Breast epithelium (tissue), 4 donors: ENCODE results near the gene GZMB. TPM values are rescaled to one million over a fixed set of nuclear protein-coding genes. Genes with fewer than 3 reads are reported as not detected.

Experiments used
- DNase-seq, 2 donors: peaks; one replicate each; pipeline ENCODE4 v3.0.0-alpha.2; 2019; ENCODE audit warnings: low spot score in 2 of 2
- H3K27ac ChIP-seq, 2 donors: fragments of 200-600 bp; sonication (generic) in 1 of 2; one replicate each; pipeline ENCODE4 v1.5.1; 2016 to 2019; ENCODE audit warnings: mild to moderate bottlenecking in 1 of 2
- H3K27me3 ChIP-seq, 2 donors: fragments of 200-600 bp; sonication (generic) in 1 of 2; one replicate each; pipeline versions ENCODE4 v1.5.1 to v1.6.0; 2017 to 2019; ENCODE audit warnings: control low read depth in 1 of 2, mild to moderate bottlenecking in 1 of 2
- H3K36me3 ChIP-seq: fragments of 200-600 bp; one replicate; pipeline ENCODE4 v1.5.1; 2019
- H3K4me1 ChIP-seq, 2 donors: fragments of 200-600 bp; sonication (generic); one replicate each; pipeline ENCODE4 v1.5.1; 2016 to 2019; ENCODE audit warnings: control low read depth in 1 of 2
- H3K4me3 ChIP-seq, 3 donors: fragments of 200-600 bp; sonication (generic); 1 replicate in 2 of 3; 2 replicates in 1 of 3; pipeline ENCODE4 v1.5.1; 2016 to 2019; ENCODE audit warnings: mild to moderate bottlenecking in 3 of 3, moderate library complexity in 2 of 3
- H3K9me3 ChIP-seq, 2 donors: fragments of 200-600 bp; sonication (generic) in 1 of 2; one replicate each; pipeline ENCODE4 v1.5.1; 2016 to 2019; ENCODE audit warnings: control low read depth in 1 of 2
- POLR2A ChIP-seq: fragments of 450-650 bp; IDR thresholded peaks from one replicate; pipeline ENCODE4 v1.6.1; 2016; ENCODE audit warnings: antibody characterized with exemption, mild to moderate bottlenecking, moderate library complexity
- POLR2AphosphoS5 ChIP-seq, 3 donors: sonication (generic); formaldehyde crosslinking; IDR thresholded peaks; one replicate each; pipeline ENCODE4 v1.6.1; 2017; ENCODE audit warnings: antibody characterized with exemption in 3 of 3
- intact Hi-C: fragments of 100-400 bp; cut with DNase I; formaldehyde crosslinking; loops from one replicate; pipeline ENCODE4 v1.15.1; 2023; ENCODE audit warnings: low total_unique reads
- total RNA-seq, 3 donors: library from RNA; depleted of rRNA; stranded (reverse); fragments of >200 nt; gene quantifications; one replicate each; pipeline ENCODE4 v1.1.0, GENCODE V29; 2016
- TF ChIP-seq, protein P1 (sequence below), 3 donors: fragments of 450-650 bp; IDR thresholded peaks; one replicate each; pipeline ENCODE4 v1.5.1; 2016 to 2017; ENCODE audit warnings: antibody characterized with exemption in 3 of 3, mild to moderate bottlenecking in 3 of 3, moderate library complexity in 3 of 3

The GZMB gene, protein sequence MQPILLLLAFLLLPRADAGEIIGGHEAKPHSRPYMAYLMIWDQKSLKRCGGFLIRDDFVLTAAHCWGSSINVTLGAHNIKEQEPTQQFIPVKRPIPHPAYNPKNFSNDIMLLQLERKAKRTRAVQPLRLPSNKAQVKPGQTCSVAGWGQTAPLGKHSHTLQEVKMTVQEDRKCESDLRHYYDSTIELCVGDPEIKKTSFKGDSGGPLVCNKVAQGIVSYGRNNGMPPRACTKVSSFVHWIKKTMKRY
- total RNA-seq, result 1 to 10 TPM in 2 of 3 donors, not detected in 1; 1.3 to 2.2 TPM

GRCh38 chr14:24634158-24634557 is at the start of gene GZMB:
TSS of gene GZMB (minus strand) at chr14:24634190. CDS start at chr14:24634160, 30 bp downstream.
- Histone ChIP-seq H3K27ac (no peak within 1 kb of the TSS), H3K27me3 (no peaks in the 10 kb centered on the region), H3K9me3 (no peaks in the 10 kb centered on the region), H3K4me3 (no peak within 1 kb of the TSS), H3K36me3 (no peaks in the 10 kb centered on the region), H3K4me1 (peaks cover 0 to 6% of the 10 kb centered on the region in 2 donors)
- no peak for DNase-seq
- TF ChIP-seq POLR2A (no peak), POLR2AphosphoS5 (IDR thresholded peaks at IDR 0.05) (no peak)
- TF ChIP-seq, protein P1, sequence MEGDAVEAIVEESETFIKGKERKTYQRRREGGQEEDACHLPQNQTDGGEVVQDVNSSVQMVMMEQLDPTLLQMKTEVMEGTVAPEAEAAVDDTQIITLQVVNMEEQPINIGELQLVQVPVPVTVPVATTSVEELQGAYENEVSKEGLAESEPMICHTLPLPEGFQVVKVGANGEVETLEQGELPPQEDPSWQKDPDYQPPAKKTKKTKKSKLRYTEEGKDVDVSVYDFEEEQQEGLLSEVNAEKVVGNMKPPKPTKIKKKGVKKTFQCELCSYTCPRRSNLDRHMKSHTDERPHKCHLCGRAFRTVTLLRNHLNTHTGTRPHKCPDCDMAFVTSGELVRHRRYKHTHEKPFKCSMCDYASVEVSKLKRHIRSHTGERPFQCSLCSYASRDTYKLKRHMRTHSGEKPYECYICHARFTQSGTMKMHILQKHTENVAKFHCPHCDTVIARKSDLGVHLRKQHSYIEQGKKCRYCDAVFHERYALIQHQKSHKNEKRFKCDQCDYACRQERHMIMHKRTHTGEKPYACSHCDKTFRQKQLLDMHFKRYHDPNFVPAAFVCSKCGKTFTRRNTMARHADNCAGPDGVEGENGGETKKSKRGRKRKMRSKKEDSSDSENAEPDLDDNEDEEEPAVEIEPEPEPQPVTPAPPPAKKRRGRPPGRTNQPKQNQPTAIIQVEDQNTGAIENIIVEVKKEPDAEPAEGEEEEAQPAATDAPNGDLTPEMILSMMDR (IDR thresholded peaks at IDR 0.05), result no peak
- intact Hi-C loops, result no loop called here

DNA sequence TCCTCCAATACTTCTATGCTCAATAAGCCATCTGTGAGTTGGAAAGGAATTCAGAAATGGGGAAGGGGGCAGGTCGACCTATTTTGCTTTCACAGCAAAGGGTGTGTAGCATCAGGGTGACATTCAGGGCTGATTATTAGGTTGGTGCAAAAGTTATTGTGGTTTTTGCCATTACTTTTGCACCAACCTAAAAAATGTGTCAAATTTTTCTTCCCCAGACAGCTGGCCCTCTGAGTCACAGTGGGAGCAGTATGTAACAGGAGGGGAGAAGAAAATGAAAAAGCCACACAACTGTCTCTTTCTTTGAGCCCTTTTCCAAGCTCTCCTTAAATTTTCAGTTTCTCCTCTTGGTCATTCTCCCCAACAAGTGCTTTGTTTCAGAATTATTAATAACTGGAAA is 47.1 kb upstream of the GZMB start:
- intact Hi-C loops, result no loop called here
- no peaks in the 10 kb centered on the region for H3K4me1 ChIP-seq
- H3K27me3 ChIP-seq, result no peaks in the 10 kb centered on the region
- H3K36me3 ChIP-seq, result no peaks in the 10 kb centered on the region
- TF ChIP-seq POLR2AphosphoS5 (IDR thresholded peaks at IDR 0.05) (no peak), POLR2A (no peak)
- TF ChIP-seq, protein P1 (IDR thresholded peaks at IDR 0.05), result no peak
- H3K27ac ChIP-seq, result no peak overlapping the region
- H3K9me3 ChIP-seq, result no peaks in the 10 kb centered on the region
- no peak for DNase-seq
- H3K4me3 ChIP-seq, result no peak overlapping the region

GRCh38 chr14:24680516-24680915 is 46.5 kb upstream of the GZMB start:
- Histone ChIP-seq H3K9me3 (no peaks in the 10 kb centered on the region), H3K27me3 (no peaks in the 10 kb centered on the region), H3K4me1 (no peaks in the 10 kb centered on the region), H3K27ac (no peak overlapping the region), H3K4me3 (no peak overlapping the region), H3K36me3 (no peaks in the 10 kb centered on the region)
- TF ChIP-seq POLR2AphosphoS5 (IDR thresholded peaks at IDR 0.05) (no peak), POLR2A (no peak)
- TF ChIP-seq, protein P1 (IDR thresholded peaks at IDR 0.05), result no peak
- intact Hi-C loops, result no loop called here
- no peak for DNase-seq

DNA sequence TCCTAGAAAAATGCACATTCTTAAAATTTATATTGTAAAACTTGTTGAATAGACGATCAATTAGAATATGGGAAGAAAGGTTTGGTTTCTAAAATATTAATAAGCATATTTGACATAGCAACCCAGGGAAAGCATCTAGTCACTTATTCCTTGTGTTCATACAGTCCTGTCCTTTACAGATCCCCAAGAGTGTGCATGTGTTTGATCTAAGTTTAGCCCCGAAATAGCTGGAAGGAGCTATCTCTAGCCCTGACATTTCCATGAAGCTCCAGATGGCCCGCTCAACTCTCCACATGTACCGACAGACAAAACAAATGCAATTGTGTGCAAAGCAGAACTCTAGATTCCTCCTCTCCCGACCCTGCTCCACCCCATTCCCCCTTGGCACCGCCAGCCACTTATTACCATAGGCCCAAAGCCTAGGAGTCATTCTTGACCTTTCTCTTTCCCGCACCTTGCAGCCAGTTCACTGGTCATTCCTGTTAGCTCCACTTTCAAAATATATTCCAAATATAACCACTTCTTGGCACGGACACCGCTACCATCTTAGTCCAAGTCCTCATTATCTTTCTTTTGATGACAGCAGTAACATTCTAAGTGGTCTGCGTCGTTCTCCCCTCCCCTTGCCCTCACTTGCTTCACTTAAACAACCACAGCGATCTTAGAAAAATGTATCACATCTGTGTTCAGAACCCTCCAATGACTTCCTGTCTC is 45.4 kb upstream of the GZMB start:
- H3K9me3 ChIP-seq, result no peaks in the 10 kb centered on the region
- H3K27me3 ChIP-seq, result no peaks in the 10 kb centered on the region
- intact Hi-C loops, result no loop called here
- no peak overlapping the region for H3K27ac ChIP-seq
- H3K4me1 ChIP-seq, result no peaks in the 10 kb centered on the region
- H3K36me3 ChIP-seq, result no peaks in the 10 kb centered on the region
- no peak overlapping the region for H3K4me3 ChIP-seq
- DNase-seq, result no peak
- no peak for TF ChIP-seq POLR2AphosphoS5 (IDR thresholded peaks at IDR 0.05)
- no peak for TF ChIP-seq POLR2A
- TF ChIP-seq, protein P1 (IDR thresholded peaks at IDR 0.05), result no peak

GRCh38 chr14:24678801-24679247 is 44.8 kb upstream of the GZMB start:
- Histone ChIP-seq H3K4me3 (peak overlapping the region; percentile 26 to 50 (median 31)), H3K36me3 (no peaks in the 10 kb centered on the region), H3K27ac (no peak overlapping the region), H3K4me1 (no peaks in the 10 kb centered on the region), H3K27me3 (no peaks in the 10 kb centered on the region), H3K9me3 (no peaks in the 10 kb centered on the region)
- TF ChIP-seq POLR2AphosphoS5 (IDR thresholded peaks at IDR 0.05), result no peak
- TF ChIP-seq, protein P1 (IDR thresholded peaks at IDR 0.05), result peak; percentile 73 to 91 (median 86)
- intact Hi-C loops, result no loop called here
- peak; percentile 47 to 58 for DNase-seq
